DMS53 (cell line): Measurements from ENCODE around the gene FAM120B.
"Not testable (repeated sequence)": the region's sequence is repeated elsewhere in the genome, so short reads cannot be mapped to it uniquely, and the experiment has no call there.

Source experiments
- DNase-seq: peaks from one replicate; lab custom pipeline; 2025; lab: John Stamatoyannopoulos, UW

The FAM120B gene

GRCh38 chr6:170306324-170307079 lies at the start of gene FAM120B:
Gene FAM120B (plus strand): TSS chr6:170306758. CDS start chr6:170317391, 10,633 bp downstream.
- peak; percentile 97 for DNase-seq

- DNase-seq = peak; percentile 16
These were observed 49.2 kb upstream of the FAM120B start for GRCh38 chr6:170257376-170257775.

GRCh38 chr6:170258407-170258806 lies 48.2 kb upstream of the FAM120B start:
- no peak for DNase-seq

- no peak for DNase-seq
These were observed 47.3 kb upstream of the FAM120B start for GRCh38 chr6:170259278-170259677.

GRCh38 chr6:170260686-170261085 lies 45.9 kb upstream of the FAM120B start:
- peak; percentile 67 for DNase-seq

- DNase-seq = no peak
These were observed 44.7 kb upstream of the FAM120B start for GRCh38 chr6:170261643-170262488.

- no peak for DNase-seq
These were observed 44.0 kb upstream of the FAM120B start for GRCh38 chr6:170262489-170263088.

- no peak for DNase-seq
These were observed 43.1 kb upstream of the FAM120B start for GRCh38 chr6:170263410-170263809.

- no peak for DNase-seq
These were observed 42.5 kb upstream of the FAM120B start for GRCh38 chr6:170264086-170264485.

- DNase-seq = not testable (repeated sequence)
These were observed 41.9 kb upstream of the FAM120B start for GRCh38 chr6:170264644-170265043.

GRCh38 chr6:170265655-170266054 lies 40.9 kb upstream of the FAM120B start:
- DNase-seq = peak; percentile 93

- DNase-seq = peak; percentile 60
These were observed 40.3 kb upstream of the FAM120B start for GRCh38 chr6:170266061-170266825.

- DNase-seq = no peak
These were observed 38.9 kb upstream of the FAM120B start for GRCh38 chr6:170267688-170268087.

GRCh38 chr6:170268216-170269129 lies 38.1 kb upstream of the FAM120B start:
- DNase-seq = peak; percentile 59

- DNase-seq = peak; percentile 95
These were observed 37.3 kb upstream of the FAM120B start for GRCh38 chr6:170269151-170269845.

GRCh38 chr6:170269846-170270541 lies 36.6 kb upstream of the FAM120B start:
- DNase-seq = peak; percentile 65

- DNase-seq = no peak
These were observed 35.5 kb upstream of the FAM120B start for GRCh38 chr6:170270984-170271593.

GRCh38 chr6:170271771-170272314 lies 34.7 kb upstream of the FAM120B start:
- DNase-seq = no peak
